HEK293T (cell line): ENCODE data around the gene ZDHHC14.

ENCODE experiments used
- CTCF ChIA-PET: fragments of 350-600 bp; formaldehyde crosslinking; extraction: SDS; loops from one replicate; lab custom pipeline; 2021; ENCODE audit warnings: antibody characterized with exemption, inconsistent platforms; lab: Yijun Ruan, JAX
- POLR2A ChIA-PET: fragments of 350-600 bp; formaldehyde crosslinking; extraction: SDS; loops from one replicate; lab custom pipeline; 2020; ENCODE audit warnings: antibody characterized with exemption, inconsistent platforms; lab: Yijun Ruan, JAX
- DNase-seq: peaks from one replicate; pipeline ENCODE4 v3.0.0; 2012; ENCODE audit warnings: mixed read lengths; ENCODE audit errors: extremely low spot score
- ARNT ChIP-seq: fragments of 450-650 bp; IDR thresholded peaks from 2 replicates; pipeline ENCODE4 v1.6.1; 2017; ENCODE audit warnings: mild to moderate bottlenecking
- BHLHE40 ChIP-seq: fragments of 450-650 bp; IDR thresholded peaks from 2 replicates; pipeline ENCODE4 v1.6.1; 2016; ENCODE audit warnings: mild to moderate bottlenecking, moderate library complexity, borderline replicate concordance
- CTBP1 ChIP-seq: fragments of 450-650 bp; IDR thresholded peaks from 2 replicates; pipeline ENCODE4 v1.6.1; 2016; ENCODE audit warnings: borderline replicate concordance
- ELF4 ChIP-seq: fragments of 450-650 bp; IDR thresholded peaks from 2 replicates; pipeline ENCODE4 v1.6.1; 2017; ENCODE audit warnings: antibody characterized with exemption
- FOXA1 ChIP-seq: fragments of 450-650 bp; IDR thresholded peaks from 2 replicates; pipeline ENCODE4 v1.6.1; 2016; ENCODE audit warnings: mild to moderate bottlenecking
- FOXK2 ChIP-seq: fragments of 450-650 bp; IDR thresholded peaks from 2 replicates; pipeline ENCODE4 v1.6.1; 2016; ENCODE audit warnings: mild to moderate bottlenecking
- FOXM1 ChIP-seq: fragments of 450-650 bp; IDR thresholded peaks from 2 replicates; pipeline ENCODE4 v1.6.1; 2017; ENCODE audit warnings: mild to moderate bottlenecking, borderline replicate concordance
- HDGF ChIP-seq: fragments of 450-650 bp; IDR thresholded peaks from 2 replicates; pipeline ENCODE4 v1.6.1; 2017; ENCODE audit warnings: antibody characterized with exemption, borderline replicate concordance
- L3MBTL2 ChIP-seq: fragments of 450-650 bp; conservative IDR thresholded peaks from 2 replicates; pipeline ENCODE4 v1.6.1; 2016; ENCODE audit warnings: mild to moderate bottlenecking
- LEF1 ChIP-seq: fragments of 450-650 bp; IDR thresholded peaks from 2 replicates; pipeline ENCODE4 v1.6.1; 2017; ENCODE audit warnings: mild to moderate bottlenecking, borderline replicate concordance
- NFRKB ChIP-seq: fragments of 450-650 bp; IDR thresholded peaks from 2 replicates; pipeline ENCODE4 v1.6.1; 2016; ENCODE audit warnings: mild to moderate bottlenecking, moderate library complexity
- PKNOX1 ChIP-seq: fragments of 450-650 bp; IDR thresholded peaks from 2 replicates; pipeline ENCODE4 v1.6.1; 2016
- SP1 ChIP-seq: fragments of 450-650 bp; IDR thresholded peaks from 2 replicates; pipeline ENCODE4 v1.6.1; 2017
- SUZ12 ChIP-seq: fragments of 450-650 bp; IDR thresholded peaks from 2 replicates; pipeline ENCODE4 v1.6.1; 2016; ENCODE audit warnings: mild to moderate bottlenecking
- TARDBP ChIP-seq: fragments of 450-650 bp; IDR thresholded peaks from 2 replicates; pipeline ENCODE4 v1.6.1; 2016
- ZNF384 ChIP-seq: fragments of 450-650 bp; IDR thresholded peaks from 2 replicates; pipeline ENCODE4 v1.6.1; 2016

The ZDHHC14 gene

GRCh38 chr6:157513619-157514485 is 132.9 kb downstream of the ZDHHC14 start:
- ChIA-PET POLR2A (interaction anchor here (0.5 kb wide), 1 partner anchor 358 kb away, joined by 3 read pairs; no protein-coding TSS in a partner anchor), CTCF (no interaction called here)
- DNase-seq, result no peak
- TF ChIP-seq HDGF (no peak), FOXK2 (no peak)

GRCh38 chr6:157514659-157515496 is 133.9 kb downstream of the ZDHHC14 start:
- ChIA-PET POLR2A (interaction anchor here (0.5 kb wide), 1 partner anchor 359 kb away, joined by 3 read pairs; no protein-coding TSS in a partner anchor), CTCF (no interaction called here)
- no peak for TF ChIP-seq FOXK2
- TF ChIP-seq LEF1, result no peak
- TF ChIP-seq L3MBTL2, result no peak
- no peak for TF ChIP-seq NFRKB
- no peak for TF ChIP-seq ELF4
- no peak for TF ChIP-seq SUZ12
- TF ChIP-seq PKNOX1, result no peak
- TF ChIP-seq SP1, result no peak
- TF ChIP-seq ZNF384, result no peak
- TF ChIP-seq BHLHE40, result no peak
- DNase-seq, result no peak

GRCh38 chr6:157516319-157517026 is 135.5 kb downstream of the ZDHHC14 start:
- DNase-seq, result no peak
- ChIA-PET CTCF (no interaction called here), POLR2A (no interaction called here)
- TF ChIP-seq FOXA1, result no peak
- TF ChIP-seq ELF4, result no peak
- TF ChIP-seq NFRKB, result no peak
- no peak for TF ChIP-seq CTBP1
- no peak for TF ChIP-seq BHLHE40
- TF ChIP-seq SP1, result no peak
- TF ChIP-seq FOXK2, result no peak
- no peak for TF ChIP-seq SUZ12

GRCh38 chr6:157517601-157518359 is 136.8 kb downstream of the ZDHHC14 start:
- no peak for DNase-seq
- CTCF ChIA-PET, result no interaction called here
- POLR2A ChIA-PET, result no interaction called here
- TF ChIP-seq FOXA1 (no peak), FOXM1 (no peak), ARNT (no peak), TARDBP (no peak), CTBP1 (no peak), SP1 (no peak), HDGF (no peak), ELF4 (no peak), PKNOX1 (no peak), ZNF384 (no peak), SUZ12 (no peak), FOXK2 (no peak), L3MBTL2 (no peak), BHLHE40 (no peak), LEF1 (no peak), NFRKB (no peak)

GRCh38 chr6:157518397-157519250 is 137.6 kb downstream of the ZDHHC14 start:
- TF ChIP-seq ARNT (no peak), L3MBTL2 (no peak), ELF4 (no peak), HDGF (no peak)
- ChIA-PET CTCF (interaction anchor here (0.6 kb wide), 1 partner anchor 56 kb away, joined by 5 read pairs; no protein-coding TSS in a partner anchor), POLR2A (no interaction called here)
- no peak for DNase-seq
